AG10803 (cell line): ENCODE results near the gene TERB1.

ENCODE experiments used
- DNase-seq: peaks from one replicate; pipeline ENCODE4 v3.0.0; 2010; ENCODE audit warnings: low read depth
- H3K4me3 ChIP-seq: 2 replicates; pipeline ENCODE4 v1.5.1; 2011; ENCODE audit warnings: mild to moderate bottlenecking, low read length, control low read depth
- TF ChIP-seq, protein P1 (sequence below): conservative IDR thresholded peaks from 2 replicates; pipeline ENCODE4 v1.5.1; 2011; ENCODE audit warnings: mild to moderate bottlenecking, low read length, control low read depth, inconsistent platforms

TERB1 gene

DNA sequence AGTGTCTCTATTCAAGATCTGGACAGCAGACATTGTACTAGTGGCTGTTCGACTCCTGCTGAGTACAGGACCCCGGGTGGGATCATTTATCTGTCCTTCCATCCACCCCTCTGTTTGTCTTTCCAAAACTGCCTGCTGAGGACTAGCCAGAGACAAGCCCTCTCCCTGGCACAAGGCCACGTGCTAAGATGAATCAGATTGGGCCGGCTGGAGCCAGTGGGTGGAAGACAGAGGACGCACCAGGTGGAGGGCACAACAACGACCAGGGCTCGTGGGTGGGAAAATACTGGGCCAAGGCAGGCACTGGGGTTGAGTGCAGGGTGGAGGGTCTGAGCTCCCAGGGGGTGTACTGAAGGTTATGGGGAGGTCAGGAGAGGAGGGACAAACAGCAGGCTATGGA is 41.4 kb upstream of the TERB1 start:
- H3K4me3 ChIP-seq = no peak overlapping the region
- DNase-seq = no peak
- TF ChIP-seq, protein P1, sequence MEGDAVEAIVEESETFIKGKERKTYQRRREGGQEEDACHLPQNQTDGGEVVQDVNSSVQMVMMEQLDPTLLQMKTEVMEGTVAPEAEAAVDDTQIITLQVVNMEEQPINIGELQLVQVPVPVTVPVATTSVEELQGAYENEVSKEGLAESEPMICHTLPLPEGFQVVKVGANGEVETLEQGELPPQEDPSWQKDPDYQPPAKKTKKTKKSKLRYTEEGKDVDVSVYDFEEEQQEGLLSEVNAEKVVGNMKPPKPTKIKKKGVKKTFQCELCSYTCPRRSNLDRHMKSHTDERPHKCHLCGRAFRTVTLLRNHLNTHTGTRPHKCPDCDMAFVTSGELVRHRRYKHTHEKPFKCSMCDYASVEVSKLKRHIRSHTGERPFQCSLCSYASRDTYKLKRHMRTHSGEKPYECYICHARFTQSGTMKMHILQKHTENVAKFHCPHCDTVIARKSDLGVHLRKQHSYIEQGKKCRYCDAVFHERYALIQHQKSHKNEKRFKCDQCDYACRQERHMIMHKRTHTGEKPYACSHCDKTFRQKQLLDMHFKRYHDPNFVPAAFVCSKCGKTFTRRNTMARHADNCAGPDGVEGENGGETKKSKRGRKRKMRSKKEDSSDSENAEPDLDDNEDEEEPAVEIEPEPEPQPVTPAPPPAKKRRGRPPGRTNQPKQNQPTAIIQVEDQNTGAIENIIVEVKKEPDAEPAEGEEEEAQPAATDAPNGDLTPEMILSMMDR = no peak

DNA sequence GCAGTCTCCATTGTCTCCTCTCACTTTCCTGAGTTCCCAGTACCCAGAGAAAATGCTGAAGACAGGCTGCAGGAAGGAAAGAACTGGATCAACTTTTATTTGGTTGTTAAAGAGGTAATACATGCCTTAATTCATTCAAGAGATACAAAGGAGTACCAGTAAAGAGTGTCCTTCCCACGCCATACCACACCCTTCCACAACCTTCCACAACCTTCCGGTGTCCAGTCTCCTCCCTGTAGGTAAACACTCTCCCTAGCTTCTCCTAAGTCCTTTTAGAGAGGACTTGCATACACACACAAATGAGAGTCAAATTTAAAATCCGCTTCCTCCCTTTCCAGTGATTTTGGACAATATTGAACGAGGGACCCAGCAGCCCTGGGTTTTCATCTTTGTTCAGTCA is 40.0 kb upstream of the TERB1 start:
- TF ChIP-seq, protein P1 = no peak
- no peak overlapping the region for H3K4me3 ChIP-seq
- DNase-seq = no peak

DNA sequence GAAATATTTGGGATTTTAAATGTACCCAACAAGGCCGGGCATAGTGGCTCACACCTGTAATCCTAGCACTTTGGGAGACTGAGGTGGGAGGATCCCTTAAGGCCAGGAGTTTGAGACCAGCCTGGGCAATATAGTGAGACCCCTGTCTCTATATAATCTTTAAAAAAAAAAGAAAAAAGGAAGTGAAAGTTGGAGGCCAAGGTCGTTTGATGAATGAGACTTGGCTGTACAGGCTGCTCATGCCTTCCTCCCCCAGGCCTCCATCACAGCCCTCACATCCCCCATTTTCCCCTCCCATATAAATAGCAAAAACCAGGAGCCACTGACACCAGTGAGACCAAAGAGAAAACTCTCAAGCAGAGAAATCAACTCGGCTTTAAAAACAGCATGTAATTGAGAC is 39.5 kb upstream of the TERB1 start:
- no peak for DNase-seq
- TF ChIP-seq, protein P1 = no peak
- no peak overlapping the region for H3K4me3 ChIP-seq

DNA sequence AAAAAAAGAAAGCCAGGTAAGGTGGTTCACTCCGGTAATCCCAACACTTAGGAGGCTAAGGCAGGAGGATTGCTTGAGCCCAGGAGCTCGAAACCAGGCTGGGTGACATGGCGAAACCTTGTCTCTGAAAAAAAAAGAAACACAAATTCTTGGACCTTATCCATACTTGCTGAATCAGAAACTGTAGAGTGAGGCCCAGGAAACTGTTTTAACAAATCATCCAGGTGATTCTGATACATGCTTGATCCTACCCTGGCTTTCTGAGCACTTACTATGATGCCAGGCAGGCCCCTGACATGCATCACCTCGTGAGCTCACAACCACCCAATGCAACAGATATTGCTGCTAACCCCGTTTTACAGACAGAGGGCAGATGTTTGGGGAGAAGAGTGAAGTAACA is 33.4 kb upstream of the TERB1 start:
- no peak for DNase-seq
- TF ChIP-seq, protein P1 = no peak
- no peak overlapping the region for H3K4me3 ChIP-seq

DNA sequence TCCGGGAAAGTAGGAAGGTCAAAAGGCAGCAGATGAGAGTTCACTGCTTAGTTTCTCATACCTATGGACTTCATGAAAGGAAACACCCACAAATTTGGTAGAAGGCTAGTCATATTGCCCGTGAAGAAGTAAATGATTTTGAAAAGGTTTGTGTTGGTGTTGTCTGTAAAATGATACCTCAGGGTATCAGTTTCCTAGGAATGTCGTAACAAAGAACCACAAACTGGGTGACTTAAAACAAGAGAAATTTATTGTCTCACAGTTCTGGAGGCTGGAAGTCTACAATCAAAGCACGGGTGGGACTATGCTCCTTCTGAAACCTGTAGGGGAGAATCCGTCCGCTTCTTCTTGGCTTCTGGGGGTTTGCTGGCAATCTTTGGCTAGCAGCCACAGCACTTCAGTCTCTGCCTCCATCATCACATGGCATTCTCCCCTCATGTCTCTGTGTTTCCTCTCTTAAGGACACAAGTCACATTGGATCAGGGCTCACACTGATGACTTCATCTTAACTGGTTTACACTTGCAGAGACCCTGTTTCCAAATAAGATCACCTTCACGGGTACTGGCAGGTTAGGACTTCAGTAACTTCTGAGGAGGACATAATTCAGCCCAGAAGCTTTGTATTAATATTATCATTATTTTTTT is 31.4 kb upstream of the TERB1 start:
- TF ChIP-seq, protein P1 = no peak

GRCh38 chr16:66832190-66832589 is 30.8 kb upstream of the TERB1 start:
- no peak for DNase-seq
- TF ChIP-seq, protein P1 = no peak
- no peak overlapping the region for H3K4me3 ChIP-seq

More for the DNA sequence above, 31.4 kb upstream of the TERB1 start:
- no peak overlapping the region for H3K4me3 ChIP-seq
- DNase-seq = peak; percentile 35
